PC-9 (cell line): ENCODE measurements around the gene SH3PXD2A. TPM values are rescaled to one million over a fixed set of nuclear protein-coding genes. Genes with fewer than 3 reads are reported as not detected.

Source experiments
- BruUV-seq: library from RNA; stranded (reverse); fragments of 400-500 nt; replicated peaks from 2 replicates; lab custom pipeline; 2021; lab: Mats Ljungman, UMichigan
- CTCF ChIA-PET: fragments of 300-600 bp; sonication (Branson Sonifier 250); formaldehyde crosslinking; loops from one replicate; lab custom pipeline; 2022; ENCODE audit warnings: antibody characterized with exemption; lab: Charles Lee
- POLR2A ChIA-PET: fragments of 300-600 bp; sonication (Branson Sonifier 250); formaldehyde crosslinking; loops from one replicate; lab custom pipeline; 2022; ENCODE audit warnings: antibody characterized with exemption; ENCODE audit not compliant: unreplicated experiment; lab: Charles Lee
- DNase-seq, 2 experiments: peaks; one replicate each; pipeline versions ENCODE4 v3.0.0 to v3.0.0-alpha.2; 2015 to 2022; ENCODE audit warnings: mixed read lengths in 1 of 2
- H2AFZ ChIP-seq: fragments of 200-600 bp; sonication (generic); 2 replicates; pipeline ENCODE4 v1.8.1; 2017; ENCODE audit warnings: antibody characterized with exemption
- H3F3A ChIP-seq: fragments of 200-600 bp; sonication (generic); 2 replicates; pipeline ENCODE4 v1.8.1; 2017; ENCODE audit warnings: antibody characterized with exemption, mild to moderate bottlenecking, low read depth; ENCODE audit not compliant: insufficient read depth
- H3K27ac ChIP-seq: fragments of 200-600 bp; sonication (generic); 2 replicates; pipeline ENCODE4 v1.6.1; 2016; ENCODE audit warnings: mixed run types
- H3K27me3 ChIP-seq: fragments of 200-600 bp; sonication (generic); 2 replicates; pipeline ENCODE4 v1.6.1; 2016; ENCODE audit warnings: low read depth, mixed run types; ENCODE audit not compliant: insufficient read depth
- H3K36me3 ChIP-seq: fragments of 200-600 bp; sonication (generic); 2 replicates; pipeline ENCODE4 v1.6.1; 2016; ENCODE audit warnings: low read depth, mixed run types
- H3K4me1 ChIP-seq: fragments of 200-600 bp; sonication (generic); replicated peaks from 2 replicates; pipeline ENCODE4 v1.6.1; 2016; ENCODE audit warnings: mixed run types; ENCODE audit not compliant: insufficient read depth
- H3K4me2 ChIP-seq: fragments of 200-600 bp; sonication (generic); 2 replicates; pipeline ENCODE4 v1.6.1; 2017; ENCODE audit warnings: mixed run types
- H3K4me3 ChIP-seq: fragments of 200-600 bp; sonication (generic); 2 replicates; pipeline ENCODE4 v1.6.1; 2016; ENCODE audit warnings: mixed run types
- H3K79me2 ChIP-seq: fragments of 200-600 bp; sonication (generic); 2 replicates; pipeline ENCODE4 v1.6.1; 2017; ENCODE audit warnings: low read depth, mixed run types
- H3K9me2 ChIP-seq: fragments of 200-600 bp; sonication (generic); 2 replicates; pipeline ENCODE4 v1.8.1; 2017; ENCODE audit warnings: mild to moderate bottlenecking; ENCODE audit not compliant: insufficient read depth
- H3K9me3 ChIP-seq: fragments of 200-600 bp; sonication (generic); 2 replicates; pipeline ENCODE4 v1.8.1; 2016; ENCODE audit warnings: low read depth; ENCODE audit not compliant: insufficient read depth
- H4K20me1 ChIP-seq: fragments of 200-600 bp; sonication (generic); 2 replicates; pipeline ENCODE4 v1.8.1; 2017; ENCODE audit not compliant: insufficient read depth
- EZH2 ChIP-seq: fragments of 200-600 bp; sonication (generic); IDR thresholded peaks from 2 replicates; pipeline ENCODE4 v1.8.0; 2017; ENCODE audit warnings: antibody characterized with exemption, low read depth
- intact Hi-C: fragments of 100-400 bp; cut with micrococcal nuclease; formaldehyde crosslinking; loops from one replicate; pipeline ENCODE4 v1.10.0; 2022; ENCODE audit not compliant: unreplicated experiment
- total RNA-seq: library from RNA; stranded (reverse); gene quantifications from 2 replicates; pipeline ENCODE4 v1.2.3, GENCODE V29; 2021
- TF ChIP-seq, protein P1 (sequence below): fragments of 200-600 bp; sonication (generic); conservative IDR thresholded peaks from 2 replicates; pipeline ENCODE4 v1.6.1; 2017; ENCODE audit warnings: mixed run types, antibody characterized with exemption, mild to moderate bottlenecking, moderate library complexity

The SH3PXD2A gene
- total RNA-seq, 1 experiment from 2014 or later: 12.5 TPM

DNA sequence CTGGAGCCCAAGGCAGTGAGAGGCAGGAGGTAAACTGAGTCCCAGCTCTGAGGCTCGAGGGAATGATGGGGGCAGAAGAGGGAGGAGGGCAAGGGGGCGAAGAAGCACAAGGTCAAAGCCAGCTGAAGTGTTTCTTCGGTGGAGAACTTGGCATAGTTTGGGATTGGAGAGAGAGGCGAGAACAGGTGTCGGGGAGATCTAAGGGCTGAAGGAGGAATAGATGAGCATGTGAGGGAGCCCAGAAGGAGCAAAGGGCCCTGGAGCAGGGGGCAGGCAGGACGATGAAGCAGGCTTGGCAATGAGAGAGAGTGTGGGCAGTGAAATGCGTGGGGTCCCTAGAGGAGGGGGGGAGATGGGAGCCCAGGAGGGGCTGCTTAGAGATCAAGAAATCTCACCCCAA is 35.9 kb downstream of the SH3PXD2A start:
- H3K27ac ChIP-seq: no peak overlapping the region
- H3K36me3 ChIP-seq: no peaks in the 10 kb centered on the region
- no peaks in the 10 kb centered on the region for H4K20me1 ChIP-seq
- H3K4me2 ChIP-seq: no peak overlapping the region
- H3K4me1 ChIP-seq: peaks cover 7% of the 10 kb centered on the region; the same call in 1 of the 2 replicates
- BruUV-seq: no TSS peak
- ChIA-PET POLR2A (no interaction called here), CTCF (no interaction called here)
- DNase-seq: no peak
- no peak overlapping the region for H2AFZ ChIP-seq
- no peak overlapping the region for H3K4me3 ChIP-seq
- no peaks in the 10 kb centered on the region for H3F3A ChIP-seq
- no peaks in the 10 kb centered on the region for H3K9me2 ChIP-seq
- no peaks in the 10 kb centered on the region for H3K27me3 ChIP-seq
- no peaks in the 10 kb centered on the region for H3K9me3 ChIP-seq
- no peaks in the 10 kb centered on the region for H3K79me2 ChIP-seq
- intact Hi-C loops: no loop called here
- TF ChIP-seq, protein P1, sequence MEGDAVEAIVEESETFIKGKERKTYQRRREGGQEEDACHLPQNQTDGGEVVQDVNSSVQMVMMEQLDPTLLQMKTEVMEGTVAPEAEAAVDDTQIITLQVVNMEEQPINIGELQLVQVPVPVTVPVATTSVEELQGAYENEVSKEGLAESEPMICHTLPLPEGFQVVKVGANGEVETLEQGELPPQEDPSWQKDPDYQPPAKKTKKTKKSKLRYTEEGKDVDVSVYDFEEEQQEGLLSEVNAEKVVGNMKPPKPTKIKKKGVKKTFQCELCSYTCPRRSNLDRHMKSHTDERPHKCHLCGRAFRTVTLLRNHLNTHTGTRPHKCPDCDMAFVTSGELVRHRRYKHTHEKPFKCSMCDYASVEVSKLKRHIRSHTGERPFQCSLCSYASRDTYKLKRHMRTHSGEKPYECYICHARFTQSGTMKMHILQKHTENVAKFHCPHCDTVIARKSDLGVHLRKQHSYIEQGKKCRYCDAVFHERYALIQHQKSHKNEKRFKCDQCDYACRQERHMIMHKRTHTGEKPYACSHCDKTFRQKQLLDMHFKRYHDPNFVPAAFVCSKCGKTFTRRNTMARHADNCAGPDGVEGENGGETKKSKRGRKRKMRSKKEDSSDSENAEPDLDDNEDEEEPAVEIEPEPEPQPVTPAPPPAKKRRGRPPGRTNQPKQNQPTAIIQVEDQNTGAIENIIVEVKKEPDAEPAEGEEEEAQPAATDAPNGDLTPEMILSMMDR: no peak
- no peak for TF ChIP-seq EZH2

DNA sequence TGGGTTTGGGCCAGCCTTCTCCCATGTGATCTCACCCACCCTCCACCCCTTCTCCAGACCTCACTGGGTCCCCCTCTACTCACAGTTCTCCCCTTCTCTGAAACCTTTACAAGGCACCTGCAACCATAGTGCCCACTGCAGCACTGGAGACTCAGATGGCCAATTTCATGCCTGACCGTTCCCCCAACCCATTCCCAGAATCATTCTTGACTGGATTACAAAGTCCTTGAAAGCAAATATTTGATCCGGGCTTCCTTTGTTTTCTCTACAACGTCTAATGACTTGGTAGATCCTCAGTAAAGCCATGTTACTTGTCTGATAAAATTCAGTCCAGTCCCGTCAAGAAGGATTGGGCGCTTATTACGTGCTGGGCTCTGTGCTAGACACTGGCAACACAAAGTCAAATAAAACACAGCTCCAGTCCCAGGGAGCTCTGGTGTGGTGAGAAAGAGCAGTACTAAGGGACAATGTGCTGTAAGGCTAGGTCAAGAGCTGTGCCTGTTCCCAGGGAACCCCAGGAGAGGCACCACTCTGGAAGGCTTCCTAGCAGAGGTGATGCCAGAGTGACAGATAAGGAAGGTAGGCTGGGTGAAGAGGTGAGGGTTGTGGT is 36.5 kb downstream of the SH3PXD2A start:
- BruUV-seq: no TSS peak
- CTCF ChIA-PET: no interaction called here
- H3K4me2 ChIP-seq: no peak overlapping the region
- H4K20me1 ChIP-seq: no peaks in the 10 kb centered on the region
- intact Hi-C loops: no loop called here
- H2AFZ ChIP-seq: no peak overlapping the region
- H3K9me2 ChIP-seq: no peaks in the 10 kb centered on the region
- no peaks in the 10 kb centered on the region for H3K36me3 ChIP-seq
- H3K79me2 ChIP-seq: no peaks in the 10 kb centered on the region
- H3K4me3 ChIP-seq: no peak overlapping the region
- H3F3A ChIP-seq: no peaks in the 10 kb centered on the region
- H3K27ac ChIP-seq: no peak overlapping the region
- H3K9me3 ChIP-seq: no peaks in the 10 kb centered on the region
- peaks cover 7% of the 10 kb centered on the region; the same call in 1 of the 2 replicates for H3K4me1 ChIP-seq
- POLR2A ChIA-PET: no interaction called here
- no peaks in the 10 kb centered on the region for H3K27me3 ChIP-seq
- DNase-seq: no peak
- TF ChIP-seq, protein P1: no peak
- TF ChIP-seq EZH2: no peak

DNA sequence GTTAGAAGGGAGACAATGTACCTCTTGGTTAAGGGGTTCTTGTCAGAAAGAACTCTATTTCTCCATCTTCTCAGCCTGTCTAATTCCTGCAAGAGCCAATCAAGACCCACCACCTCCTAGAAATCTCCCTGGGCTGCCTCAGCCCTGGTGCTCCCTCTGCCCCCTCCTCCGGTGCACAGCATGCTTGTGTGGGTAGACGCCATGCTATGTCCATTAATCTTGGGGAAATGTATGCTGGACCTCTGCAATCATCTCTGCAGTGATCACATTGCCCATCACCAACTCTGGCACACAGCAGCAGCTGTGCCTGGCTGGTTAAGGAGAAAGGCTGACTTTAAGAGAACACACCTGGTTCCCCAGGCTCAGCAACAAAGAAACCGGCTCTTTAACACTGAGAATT is 37.3 kb downstream of the SH3PXD2A start:
- Histone ChIP-seq H2AFZ (no peak overlapping the region), H3K27me3 (no peaks in the 10 kb centered on the region), H3K4me1 (peaks cover 7% of the 10 kb centered on the region; the same call in 1 of the 2 replicates), H3K9me2 (no peaks in the 10 kb centered on the region), H3K4me2 (no peak overlapping the region), H3K4me3 (no peak overlapping the region), H3K79me2 (no peaks in the 10 kb centered on the region), H3F3A (no peaks in the 10 kb centered on the region), H3K27ac (no peak overlapping the region), H3K36me3 (no peaks in the 10 kb centered on the region), H4K20me1 (no peaks in the 10 kb centered on the region), H3K9me3 (no peaks in the 10 kb centered on the region)
- POLR2A ChIA-PET: no interaction called here
- no TSS peak for BruUV-seq
- intact Hi-C loops: no loop called here
- no peak for DNase-seq
- CTCF ChIA-PET: no interaction called here
- no peak for TF ChIP-seq EZH2
- TF ChIP-seq, protein P1: no peak
